HEK293T (cell line): Measurements from ENCODE around the gene POLD1.

ENCODE experiments used
- ARNT ChIP-seq: fragments of 450-650 bp; IDR thresholded peaks from 2 replicates; pipeline ENCODE4 v1.6.1; 2017; ENCODE audit warnings: mild to moderate bottlenecking
- BHLHE40 ChIP-seq: fragments of 450-650 bp; IDR thresholded peaks from 2 replicates; pipeline ENCODE4 v1.6.1; 2016; ENCODE audit warnings: mild to moderate bottlenecking, moderate library complexity, borderline replicate concordance
- ELF4 ChIP-seq: fragments of 450-650 bp; IDR thresholded peaks from 2 replicates; pipeline ENCODE4 v1.6.1; 2017; ENCODE audit warnings: antibody characterized with exemption
- FOXK2 ChIP-seq: fragments of 450-650 bp; IDR thresholded peaks from 2 replicates; pipeline ENCODE4 v1.6.1; 2016; ENCODE audit warnings: mild to moderate bottlenecking
- FOXM1 ChIP-seq: fragments of 450-650 bp; IDR thresholded peaks from 2 replicates; pipeline ENCODE4 v1.6.1; 2017; ENCODE audit warnings: mild to moderate bottlenecking, borderline replicate concordance
- HDGF ChIP-seq: fragments of 450-650 bp; IDR thresholded peaks from 2 replicates; pipeline ENCODE4 v1.6.1; 2017; ENCODE audit warnings: antibody characterized with exemption, borderline replicate concordance
- L3MBTL2 ChIP-seq: fragments of 450-650 bp; conservative IDR thresholded peaks from 2 replicates; pipeline ENCODE4 v1.6.1; 2016; ENCODE audit warnings: mild to moderate bottlenecking
- NFRKB ChIP-seq: fragments of 450-650 bp; IDR thresholded peaks from 2 replicates; pipeline ENCODE4 v1.6.1; 2016; ENCODE audit warnings: mild to moderate bottlenecking, moderate library complexity
- SP1 ChIP-seq: fragments of 450-650 bp; IDR thresholded peaks from 2 replicates; pipeline ENCODE4 v1.6.1; 2017
- SUZ12 ChIP-seq: fragments of 450-650 bp; IDR thresholded peaks from 2 replicates; pipeline ENCODE4 v1.6.1; 2016; ENCODE audit warnings: mild to moderate bottlenecking
- TARDBP ChIP-seq: fragments of 450-650 bp; IDR thresholded peaks from 2 replicates; pipeline ENCODE4 v1.6.1; 2016
- ZNF384 ChIP-seq: fragments of 450-650 bp; IDR thresholded peaks from 2 replicates; pipeline ENCODE4 v1.6.1; 2016
- TF ChIP-seq, protein P1 (sequence below): fragments of 450-650 bp; IDR thresholded peaks from 2 replicates; pipeline ENCODE4 v1.6.1; 2016

DNA sequence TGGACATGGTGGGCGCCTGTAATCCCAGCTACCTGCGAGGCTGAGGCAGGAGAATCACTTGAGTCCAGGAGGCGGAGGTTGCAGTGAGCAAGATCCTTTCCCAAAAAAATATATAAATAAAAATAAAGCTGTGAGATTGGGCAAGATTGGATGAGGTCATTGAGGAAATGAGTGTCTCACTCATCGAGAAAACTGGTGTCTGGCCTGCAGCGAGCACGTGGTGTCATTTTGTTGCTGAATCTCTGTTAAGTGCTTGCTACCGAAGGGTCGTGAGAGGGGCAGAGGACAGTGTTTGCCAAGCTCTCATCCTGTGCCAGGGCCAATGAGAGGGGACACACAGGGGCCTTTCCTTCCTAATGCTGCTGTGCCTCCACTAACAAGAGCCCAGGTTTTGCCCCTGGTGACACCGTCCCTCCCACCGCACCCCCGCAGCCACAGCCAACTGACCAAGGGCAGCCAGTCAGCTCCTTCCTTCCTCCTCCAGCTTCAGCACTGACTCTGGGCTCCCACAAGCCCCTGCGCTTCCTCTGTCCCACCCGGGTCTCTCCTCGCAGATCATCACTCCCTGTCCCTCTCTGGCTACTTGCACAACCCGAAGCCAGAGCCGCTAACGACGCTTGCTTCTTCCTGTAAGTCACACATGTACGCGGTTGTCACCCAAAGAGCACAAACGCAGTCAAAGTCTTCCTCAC lies 3.2 kb downstream of the POLD1 start:
- TF ChIP-seq ARNT (no peak), FOXM1 (no peak), BHLHE40 (no peak), SP1 (no peak), ZNF384 (no peak), L3MBTL2 (no peak), HDGF (no peak), ELF4 (no peak), TARDBP (no peak), SUZ12 (no peak), FOXK2 (no peak), NFRKB (no peak)
- TF ChIP-seq, protein P1, sequence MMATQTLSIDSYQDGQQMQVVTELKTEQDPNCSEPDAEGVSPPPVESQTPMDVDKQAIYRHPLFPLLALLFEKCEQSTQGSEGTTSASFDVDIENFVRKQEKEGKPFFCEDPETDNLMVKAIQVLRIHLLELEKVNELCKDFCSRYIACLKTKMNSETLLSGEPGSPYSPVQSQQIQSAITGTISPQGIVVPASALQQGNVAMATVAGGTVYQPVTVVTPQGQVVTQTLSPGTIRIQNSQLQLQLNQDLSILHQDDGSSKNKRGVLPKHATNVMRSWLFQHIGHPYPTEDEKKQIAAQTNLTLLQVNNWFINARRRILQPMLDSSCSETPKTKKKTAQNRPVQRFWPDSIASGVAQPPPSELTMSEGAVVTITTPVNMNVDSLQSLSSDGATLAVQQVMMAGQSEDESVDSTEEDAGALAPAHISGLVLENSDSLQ: no peak
